Islet precursor cell (in vitro differentiated cells): ENCODE results near the gene NPHP4.
A peak's percentile ranks its signal among the peaks of the same experiment; 100 is the strongest.

Experiments used
- DNase-seq: peaks from one replicate; pipeline ENCODE4 v3.0.0-alpha.2; 2018

The NPHP4 gene

DNA sequence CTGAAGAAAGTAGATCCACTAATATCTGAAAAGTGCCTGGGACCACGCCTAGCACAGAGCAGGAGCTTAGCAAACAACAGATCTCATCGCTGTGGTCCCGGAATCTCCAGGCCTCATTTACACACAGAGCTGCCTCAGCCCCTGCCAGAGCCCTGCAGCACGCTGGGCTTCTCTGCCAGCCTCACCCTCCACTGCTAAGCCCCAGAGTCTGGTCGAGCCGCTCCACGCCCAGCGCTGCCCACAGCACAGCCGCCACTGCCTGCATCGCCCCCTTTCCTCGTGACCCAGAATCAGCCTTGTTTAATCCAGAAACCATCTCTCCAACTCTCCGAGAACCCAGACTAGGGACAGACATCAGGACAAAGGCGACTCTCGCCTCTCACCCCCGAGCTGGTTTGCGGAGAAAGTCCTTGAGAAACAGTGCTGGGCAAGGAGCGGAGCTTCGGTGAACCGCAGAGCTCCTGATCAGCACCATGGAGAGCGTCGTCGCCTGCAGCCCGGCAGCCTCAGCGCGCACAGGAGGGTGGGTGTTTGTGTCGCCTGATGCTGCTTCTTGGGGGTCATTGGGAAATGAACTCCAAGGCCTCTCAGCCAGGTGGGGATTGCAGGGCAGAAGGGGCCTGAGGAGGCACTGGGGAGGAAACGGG lies 145.1 kb downstream of the NPHP4 start:
- DNase-seq, result peak; percentile 76

DNA sequence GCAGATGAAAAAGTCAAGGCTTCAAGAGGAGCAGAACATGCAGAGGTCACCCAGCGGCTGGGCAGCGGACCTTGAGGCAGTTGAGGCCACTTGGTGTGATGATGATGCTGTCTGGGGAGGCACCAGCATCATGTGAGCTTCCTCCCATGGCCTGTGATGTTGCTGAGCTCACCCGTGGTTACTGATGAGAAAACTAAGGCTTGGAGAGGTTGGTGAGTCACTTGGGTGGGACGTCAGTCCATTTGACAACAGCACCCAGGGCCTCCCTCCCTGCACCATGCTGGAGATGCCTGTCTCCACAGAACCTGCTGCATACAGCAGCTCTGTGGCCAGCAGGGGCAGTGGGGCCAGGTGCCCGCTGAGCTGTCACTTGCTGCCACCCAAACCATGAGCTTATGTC lies 146.8 kb downstream of the NPHP4 start:
- DNase-seq, result no peak

DNA sequence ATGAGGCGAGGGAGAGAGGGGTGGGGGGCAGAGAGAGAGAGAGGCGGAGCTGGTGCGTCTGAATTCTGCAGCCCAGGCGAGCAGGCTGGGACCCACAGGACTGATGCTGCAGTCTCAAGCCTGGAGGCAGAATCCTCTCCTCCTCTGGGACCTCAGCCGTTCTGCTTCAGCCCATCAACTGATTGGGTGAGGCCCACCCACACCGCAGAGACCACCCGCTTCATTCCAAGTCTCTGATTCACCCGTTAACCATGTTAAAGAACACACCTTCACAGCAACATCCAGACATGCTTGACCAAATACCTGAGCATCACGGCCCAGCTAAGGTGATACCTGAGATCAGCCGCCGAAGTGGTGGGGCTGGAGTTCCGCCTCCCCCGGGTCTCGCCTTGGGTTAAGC lies 147.8 kb downstream of the NPHP4 start:
- DNase-seq, result no peak

DNA sequence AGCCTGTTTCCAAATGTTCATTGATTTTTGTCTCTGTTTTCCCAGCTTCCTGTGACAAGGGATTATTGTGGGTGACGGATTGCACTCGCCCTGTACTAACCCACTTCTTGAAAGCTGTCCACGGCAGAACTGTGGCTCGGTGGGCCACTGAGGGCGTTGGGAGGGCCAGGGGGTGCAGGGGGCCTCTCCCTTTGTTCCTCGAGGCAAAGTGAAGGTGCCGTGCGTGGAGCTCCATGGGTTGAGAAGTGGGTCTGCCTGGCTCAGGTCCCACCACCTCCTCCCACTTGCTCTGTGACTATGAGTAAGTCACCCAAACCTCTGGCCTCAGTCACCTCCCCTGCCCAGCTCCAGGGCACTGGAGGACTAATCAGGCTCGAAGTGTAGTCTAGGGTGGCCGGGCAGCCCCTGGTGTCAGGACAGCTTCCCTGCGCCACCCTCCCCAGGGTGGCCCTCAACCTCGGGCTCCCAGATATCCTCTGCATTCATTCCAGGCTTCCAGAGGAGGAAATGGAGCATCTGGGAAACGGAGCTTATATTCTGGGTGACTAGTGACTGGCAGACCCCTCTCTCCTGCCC lies 148.6 kb downstream of the NPHP4 start:
- DNase-seq, result no peak

DNA sequence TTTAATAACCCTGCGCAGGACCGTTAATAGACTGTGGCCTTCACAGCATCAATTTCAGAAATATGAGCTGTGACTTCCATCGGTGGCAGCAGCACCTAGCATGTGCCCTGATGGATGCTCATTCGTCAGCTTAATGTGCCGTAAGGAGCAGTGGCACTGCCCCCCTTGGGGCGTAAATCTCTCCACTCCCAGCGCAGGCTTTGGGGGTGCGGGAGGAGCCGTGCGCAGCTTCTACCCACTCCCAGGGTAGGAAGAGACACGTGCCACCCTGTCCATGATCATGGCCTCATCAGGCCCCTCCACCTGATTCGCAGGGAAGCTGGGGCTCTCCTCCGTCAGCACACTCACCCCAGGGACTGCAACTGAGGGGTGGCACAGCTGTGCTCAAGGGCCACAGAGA lies 149.5 kb downstream of the NPHP4 start:
- DNase-seq, result no peak

DNA sequence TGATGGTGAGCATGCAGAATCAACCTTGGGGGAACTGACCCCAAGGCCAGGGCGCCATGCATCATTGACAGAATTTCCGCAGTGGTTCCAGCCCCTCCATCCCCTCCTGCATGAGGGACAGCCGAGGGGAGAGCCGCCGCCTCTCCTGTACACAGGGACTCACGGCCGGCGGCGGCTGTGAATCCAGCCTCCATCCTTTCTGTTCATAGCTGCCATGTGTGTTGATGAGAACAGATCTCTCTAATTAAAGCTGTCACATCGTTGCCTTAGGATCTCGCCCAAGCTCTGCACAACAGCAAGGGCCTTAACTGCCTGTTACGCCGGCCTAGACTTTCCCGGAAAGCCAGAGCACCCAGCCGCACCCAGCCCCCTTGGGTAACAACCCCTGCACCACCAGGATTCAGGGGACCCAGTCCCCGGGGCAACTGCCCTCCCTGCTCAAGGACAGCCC lies 151.6 kb downstream of the NPHP4 start:
- no peak for DNase-seq

DNA sequence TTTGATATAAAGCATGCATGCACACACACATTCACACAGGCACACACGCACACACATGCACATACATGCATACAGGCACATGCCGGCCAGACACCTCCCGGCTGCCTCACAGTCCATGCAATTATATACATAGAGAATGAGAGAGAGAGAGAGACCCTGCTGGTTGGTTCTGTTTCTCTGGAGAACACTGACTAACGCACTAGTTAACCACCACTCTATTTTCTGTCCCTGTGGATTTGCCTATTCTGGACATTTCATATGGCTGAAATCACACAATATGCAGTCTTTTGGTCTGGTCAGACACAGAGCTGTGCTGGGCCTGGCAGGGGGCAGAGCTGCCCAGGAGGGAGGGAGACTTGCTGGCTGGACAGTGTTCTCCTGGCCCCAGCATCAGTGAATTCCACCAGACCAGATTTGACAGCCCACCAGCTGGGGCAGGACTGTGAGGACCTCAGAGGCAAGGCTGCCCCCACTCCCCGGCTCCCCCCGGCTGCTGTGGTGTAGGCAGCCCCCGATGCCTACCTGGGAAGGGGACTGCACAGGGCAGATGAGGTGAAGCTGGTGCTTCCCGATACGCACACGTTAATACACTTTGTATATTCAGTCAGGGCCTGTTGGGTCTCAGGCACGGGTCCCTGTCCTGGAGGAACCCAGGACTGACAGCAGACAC lies 152.2 kb downstream of the NPHP4 start:
- DNase-seq, result no peak

DNA sequence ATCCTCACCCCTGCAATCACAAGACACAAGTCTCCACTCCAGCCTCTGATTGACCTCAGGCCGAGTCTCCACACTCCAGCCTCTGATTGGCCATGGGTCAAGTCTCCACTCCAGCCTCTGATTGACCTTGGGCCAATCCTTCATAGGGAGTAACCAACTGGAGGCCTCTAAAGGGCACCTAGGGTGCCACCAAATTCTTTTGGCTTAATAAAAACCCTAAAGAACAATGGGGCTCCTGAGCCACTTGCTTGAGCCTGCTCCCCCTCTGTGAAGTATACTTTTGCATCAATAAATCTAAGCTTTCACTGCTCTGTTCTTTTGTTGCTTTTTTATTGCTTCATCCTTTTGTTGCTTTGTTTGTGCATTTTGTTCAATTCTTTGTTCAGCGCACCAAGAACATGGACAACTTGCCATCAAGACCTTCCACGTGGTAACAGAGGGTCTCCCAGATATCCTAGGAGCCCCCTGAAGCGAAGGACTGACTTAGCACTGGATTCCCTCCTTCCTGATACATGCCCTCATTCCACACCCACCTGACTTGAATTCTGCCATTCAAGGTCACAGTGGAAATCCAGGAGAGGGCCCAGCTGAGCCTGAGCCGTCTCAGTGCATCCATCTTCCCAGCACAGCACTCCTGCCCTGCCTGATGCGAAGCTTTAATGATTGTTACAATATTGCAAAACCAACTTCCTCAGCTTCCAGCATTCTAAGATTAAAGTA lies 152.9 kb downstream of the NPHP4 start:
- no peak for DNase-seq

DNA sequence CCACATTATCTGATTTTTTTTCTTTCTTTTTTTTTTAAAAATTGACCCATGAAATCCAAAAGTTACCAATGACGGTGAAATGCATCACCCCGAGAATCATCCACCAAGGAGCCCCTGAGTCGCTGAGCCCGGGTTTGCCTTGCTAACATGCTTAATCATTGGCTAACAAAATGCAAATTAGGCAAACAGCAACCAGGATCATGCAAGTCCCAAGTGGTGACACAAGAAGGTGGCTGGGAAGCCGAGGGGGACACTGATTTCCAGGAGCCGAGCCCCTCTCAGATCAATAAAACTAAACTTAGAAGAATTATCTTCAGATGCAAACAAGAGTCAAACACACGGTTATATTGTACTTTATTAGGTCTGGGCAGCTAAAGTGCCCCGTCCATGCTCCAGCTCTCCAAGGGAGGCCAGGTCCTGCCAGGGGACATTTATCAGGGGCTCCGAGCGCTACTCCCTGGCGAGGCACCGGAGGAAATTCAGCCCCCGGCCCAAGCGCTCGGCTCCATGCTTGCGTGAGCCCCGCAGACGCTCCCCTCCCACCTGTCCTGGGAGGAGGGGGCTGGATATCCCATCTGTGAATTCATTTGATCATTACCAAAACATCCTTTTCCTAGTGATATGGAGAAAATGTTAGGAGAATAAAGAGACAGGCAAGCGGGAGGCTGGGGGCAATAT lies 154.1 kb downstream of the NPHP4 start:
- DNase-seq, result no peak

DNA sequence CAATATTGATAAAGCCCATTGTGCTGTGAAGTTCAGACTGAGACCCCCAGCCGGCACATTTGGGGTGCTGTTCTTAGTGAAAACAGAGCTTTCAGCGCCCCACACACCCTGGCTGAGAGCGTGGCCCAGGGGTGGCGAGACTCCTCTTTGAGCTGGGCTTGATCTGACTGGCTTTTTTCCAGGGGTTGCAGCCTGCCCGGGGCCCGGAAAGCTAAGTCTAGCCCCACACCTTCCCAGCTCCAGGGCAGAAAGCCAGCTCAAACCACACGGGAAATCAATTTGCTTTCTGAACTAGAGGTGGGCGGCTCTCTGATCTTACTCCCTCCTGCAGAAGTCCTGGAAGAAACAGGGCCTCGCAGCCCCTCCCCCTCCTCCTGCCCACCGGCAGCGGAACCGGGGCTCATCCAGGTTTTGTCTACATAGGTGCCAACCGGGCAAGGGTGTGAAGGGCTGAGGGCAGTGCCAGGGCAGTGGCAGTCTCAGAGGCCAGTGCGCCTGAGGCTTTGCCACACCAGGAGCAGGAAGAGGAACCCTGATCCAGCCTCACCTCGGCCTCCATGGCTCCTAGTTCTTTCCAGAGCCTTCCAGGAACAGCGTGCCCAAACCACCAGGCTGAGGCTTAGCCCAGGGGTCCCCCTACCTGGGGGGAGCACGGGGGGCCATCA lies 155.3 kb downstream of the NPHP4 start:
- DNase-seq, result no peak

DNA sequence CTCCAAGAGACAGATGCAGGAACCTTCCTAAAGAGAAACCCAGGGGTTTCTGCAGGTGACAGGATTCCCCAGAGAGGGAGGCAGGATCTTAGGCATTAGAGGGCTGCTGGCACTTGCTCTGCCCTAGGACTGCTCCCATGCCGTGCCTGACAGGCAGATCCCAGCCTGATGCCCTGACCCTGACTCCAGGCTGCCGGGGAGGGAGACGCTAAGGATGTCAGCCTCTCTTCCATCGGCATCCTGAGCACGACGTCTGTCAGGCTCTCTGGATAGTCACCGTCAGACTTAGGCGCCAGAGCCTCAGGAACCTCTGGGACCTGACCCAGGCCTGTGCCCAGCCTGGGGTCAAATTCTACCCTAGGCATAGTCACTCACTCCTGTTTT lies 157.1 kb downstream of the NPHP4 start:
- DNase-seq, result no peak

DNA sequence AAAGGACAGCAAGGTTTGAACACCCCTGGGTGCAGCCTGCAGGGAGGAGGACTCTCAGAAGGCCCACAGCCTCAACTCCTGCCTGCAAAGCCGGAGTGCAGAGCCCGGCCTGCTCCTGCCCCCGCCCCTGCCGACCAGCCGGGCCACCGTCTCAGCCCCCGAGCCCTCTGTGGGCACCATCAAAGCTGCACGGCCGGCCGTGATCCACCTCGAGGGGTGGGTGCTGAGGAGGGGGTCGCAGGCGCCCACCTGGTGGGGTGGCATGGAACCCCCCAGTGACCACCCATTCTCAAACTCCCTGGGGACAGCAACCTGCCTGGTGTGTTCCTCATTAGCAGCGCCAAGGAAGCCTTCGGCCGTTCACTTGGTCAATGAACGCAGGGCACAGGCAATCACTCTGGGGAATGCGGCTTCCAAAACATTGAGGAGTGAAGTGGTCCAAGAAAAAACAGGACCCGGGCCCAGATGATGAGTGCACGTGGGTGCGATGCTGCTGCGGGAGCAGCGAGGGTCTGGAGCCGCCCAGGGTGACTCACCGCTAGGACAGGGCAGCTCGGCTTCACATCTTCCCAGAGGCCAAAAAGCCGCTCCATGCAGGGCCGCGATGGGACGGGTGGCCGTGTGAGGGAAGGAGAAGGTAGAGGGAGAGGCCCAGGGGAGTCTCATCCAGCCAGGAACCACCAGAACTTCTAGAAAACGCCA lies 157.6 kb downstream of the NPHP4 start:
- no peak for DNase-seq

DNA sequence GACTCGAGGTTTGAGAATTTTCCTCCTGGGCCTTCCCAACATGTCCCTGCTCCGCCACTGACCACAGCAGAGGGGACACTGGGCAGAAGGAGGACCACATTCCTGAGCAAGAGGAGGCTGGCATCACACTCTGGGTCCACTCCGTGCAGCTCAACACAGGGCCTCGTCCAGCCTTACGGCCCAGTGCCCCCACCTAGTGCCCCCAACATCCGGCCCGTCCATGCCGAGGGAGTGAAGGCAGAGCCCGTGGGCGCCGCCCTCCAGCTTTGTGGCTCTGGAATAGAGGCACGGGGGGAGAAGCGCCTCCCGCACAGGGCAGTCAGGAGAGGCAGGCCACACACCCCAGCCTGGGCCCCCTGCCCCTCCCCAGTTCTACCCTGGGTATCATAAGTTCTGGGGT lies 158.3 kb downstream of the NPHP4 start:
- DNase-seq, result no peak

DNA sequence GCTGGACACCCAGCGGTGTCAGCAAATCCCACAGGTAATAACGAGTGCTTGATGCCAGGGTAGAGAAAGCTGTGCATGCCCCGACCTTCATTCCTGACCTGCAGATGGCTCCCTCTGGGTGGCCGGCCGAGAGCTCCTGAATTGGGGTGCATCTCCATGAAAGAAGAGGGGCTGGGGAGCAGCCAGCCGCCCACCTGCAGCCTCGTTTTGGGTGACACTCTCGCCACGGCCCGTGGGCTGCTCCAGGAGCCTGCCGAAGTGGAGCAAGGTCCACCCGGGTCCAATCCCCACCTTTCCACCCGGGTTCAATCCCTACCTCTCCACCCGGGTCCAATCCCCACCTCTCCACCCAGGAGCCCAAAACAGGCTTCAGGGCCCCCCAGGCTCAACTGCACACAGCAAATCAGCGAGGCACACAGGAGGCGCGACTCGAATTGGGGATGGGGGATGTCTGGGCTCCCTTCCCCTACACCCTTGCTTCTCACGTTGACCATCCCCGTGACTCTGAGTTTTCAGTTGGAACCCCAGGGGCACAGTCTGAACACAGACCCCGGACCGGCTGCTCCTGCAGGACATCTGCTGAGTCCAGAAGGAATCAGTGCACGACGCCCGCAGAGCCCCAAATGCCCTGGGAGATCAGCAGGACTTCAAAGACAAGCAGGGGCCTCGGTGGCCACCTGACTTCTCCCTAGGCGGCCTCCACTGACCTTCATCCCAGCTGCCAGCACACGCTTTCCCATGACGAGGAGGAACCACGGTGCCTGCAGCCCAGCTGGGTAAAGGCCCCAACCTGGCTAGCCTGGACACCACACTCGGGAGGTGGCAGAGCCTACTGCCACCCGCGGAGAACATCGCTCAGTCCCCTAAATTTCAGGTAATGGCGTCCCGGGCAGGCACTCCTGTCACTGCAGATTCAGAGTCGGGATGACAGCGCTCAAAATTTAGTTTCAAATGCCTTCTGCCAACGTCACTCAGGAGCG lies 159.0 kb downstream of the NPHP4 start:
- DNase-seq, result no peak

DNA sequence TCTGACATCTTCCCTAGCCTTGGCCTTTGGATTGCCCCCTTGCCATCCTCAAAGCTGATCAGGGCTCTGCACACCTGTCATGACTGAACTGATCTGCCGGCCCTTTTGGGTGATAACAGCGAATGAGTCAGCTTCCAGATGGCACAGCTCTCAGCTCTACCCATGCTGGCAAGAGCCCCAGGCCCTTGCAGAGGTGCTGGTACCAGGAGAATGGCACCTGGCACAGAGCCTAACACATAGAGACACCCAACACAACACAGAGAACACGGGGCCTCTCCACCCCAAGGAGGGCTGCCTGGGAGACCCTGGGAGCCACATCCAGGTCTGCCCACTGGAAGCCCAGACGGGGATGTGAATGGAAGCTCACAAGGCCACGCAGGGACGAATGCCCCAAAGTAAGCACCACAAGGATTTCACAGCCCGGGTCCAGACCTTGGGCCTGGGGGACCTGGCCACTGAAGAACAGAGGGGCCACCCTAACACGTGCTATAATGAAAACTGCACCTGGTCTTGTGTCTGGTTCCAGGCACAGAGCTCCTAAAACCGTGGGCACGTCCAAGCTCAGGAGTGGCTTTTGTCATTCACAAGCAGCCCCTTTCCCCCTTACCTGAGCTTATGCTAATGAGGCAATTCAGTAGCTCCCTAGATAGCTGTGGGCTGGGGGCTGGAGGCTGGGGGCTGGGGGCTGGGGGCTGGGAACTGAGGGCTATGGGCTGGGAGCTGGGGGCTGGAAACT lies 160.5 kb downstream of the NPHP4 start:
- no peak for DNase-seq

DNA sequence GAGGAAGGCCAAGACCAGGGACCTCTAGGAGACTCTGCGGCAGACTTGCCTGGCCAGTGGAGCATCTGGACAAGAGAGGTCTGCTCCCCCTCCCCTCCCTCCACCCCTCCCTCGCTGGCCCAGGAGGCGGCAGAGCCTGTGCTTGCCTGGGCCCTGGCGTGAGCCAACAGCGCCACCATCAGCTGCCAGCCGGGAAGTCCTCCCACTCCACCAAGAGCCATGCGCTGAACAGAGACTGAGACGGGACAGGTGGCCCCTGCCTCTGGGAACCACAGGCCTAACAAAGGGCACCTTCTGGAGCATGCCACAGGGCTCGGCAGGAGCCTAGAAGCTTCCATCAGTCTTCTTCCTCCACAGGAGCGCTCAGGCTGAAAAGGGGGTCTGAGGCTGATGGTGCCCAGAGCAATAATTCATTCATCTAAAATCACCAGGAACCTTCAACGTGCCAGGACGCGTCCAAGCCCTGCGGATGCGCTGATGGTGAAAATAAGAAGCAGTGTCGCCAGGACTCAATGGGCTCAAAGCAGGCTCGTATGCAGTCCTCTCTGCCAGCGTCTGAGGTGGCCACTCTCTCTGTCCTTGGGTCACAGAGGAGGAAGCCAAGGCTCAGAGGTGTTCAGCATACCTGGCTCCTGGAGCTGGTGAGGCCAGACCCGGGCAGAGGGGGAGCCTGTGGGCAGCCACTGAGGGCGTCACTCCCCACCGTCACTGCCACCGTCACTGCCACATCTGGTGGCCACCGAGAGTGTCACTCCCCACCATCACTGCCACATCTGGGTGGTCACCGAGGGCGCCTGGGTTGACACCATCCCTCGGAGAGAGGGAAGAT lies 161.2 kb downstream of the NPHP4 start:
- DNase-seq, result peak; percentile 90

DNA sequence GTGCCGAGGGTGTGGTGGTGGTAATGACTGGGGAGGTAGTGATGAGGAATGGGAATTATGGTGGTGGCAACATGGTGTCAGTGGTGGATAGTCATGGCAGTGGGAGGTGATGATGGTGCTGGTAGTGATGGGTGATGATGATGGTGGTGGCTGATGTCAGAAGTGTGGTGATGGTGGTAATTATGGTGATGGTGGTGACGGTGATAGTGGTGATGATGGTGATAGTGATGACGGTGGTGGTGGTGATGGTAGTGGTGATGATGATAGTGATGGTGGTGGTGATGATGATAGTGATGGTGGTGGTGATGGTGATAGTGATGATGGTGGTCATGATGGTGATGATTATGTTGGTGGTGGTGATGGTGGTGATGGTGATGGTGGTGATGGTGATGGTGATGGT lies 162.8 kb downstream of the NPHP4 start:
- DNase-seq, result no peak

DNA sequence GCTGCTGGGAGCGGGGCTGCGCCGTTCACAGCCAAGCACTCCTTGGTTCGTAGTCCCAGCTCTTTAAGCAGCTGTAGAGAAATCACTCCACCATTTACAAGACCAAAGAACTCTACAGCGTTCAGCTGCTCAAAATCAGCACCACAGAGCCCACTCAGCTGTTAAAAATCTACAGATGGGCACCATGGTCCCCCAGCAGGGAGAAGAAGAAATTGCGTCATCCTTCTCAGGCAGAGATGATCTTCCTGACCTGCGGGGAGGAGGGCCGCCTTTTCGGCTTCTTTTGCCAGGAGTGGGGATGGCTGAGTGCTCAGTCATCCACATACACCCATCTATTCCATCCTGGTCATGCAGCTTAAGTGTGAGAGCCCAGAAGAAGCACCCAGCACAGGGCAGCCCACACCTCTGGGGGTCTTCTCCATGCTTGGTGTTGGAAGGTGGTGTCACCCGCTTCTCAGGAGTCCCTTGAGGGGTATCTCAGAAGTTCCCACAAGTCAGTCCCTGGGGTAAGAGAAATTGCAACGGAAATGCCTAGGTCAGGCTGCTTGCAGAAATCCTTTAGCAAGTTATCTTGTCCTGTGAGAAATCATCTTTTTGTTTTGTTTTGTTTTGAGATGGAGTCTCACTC lies 163.8 kb downstream of the NPHP4 start:
- no peak for DNase-seq

DNA sequence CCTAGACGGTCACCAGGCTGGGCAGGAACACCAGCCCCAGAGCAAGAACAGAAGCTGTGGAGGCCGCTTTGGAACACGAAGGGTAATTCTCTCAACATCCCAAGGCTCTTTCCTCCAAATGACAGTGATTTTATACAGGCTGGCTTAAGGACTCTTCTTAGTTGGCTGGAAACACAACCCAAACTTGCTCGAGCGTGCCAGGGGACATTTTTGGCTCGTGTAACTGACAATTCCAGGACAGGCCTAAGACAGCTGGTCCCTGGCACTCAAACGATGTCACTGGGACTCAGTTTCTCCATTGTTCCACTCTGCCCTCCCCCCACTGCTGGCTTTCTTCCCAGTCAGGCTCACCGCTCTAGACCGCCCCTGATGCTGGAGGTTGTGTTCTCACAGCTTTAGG lies 164.7 kb downstream of the NPHP4 start:
- DNase-seq, result no peak
